ENCODE results near the gene CNRIP1.

DNA sequence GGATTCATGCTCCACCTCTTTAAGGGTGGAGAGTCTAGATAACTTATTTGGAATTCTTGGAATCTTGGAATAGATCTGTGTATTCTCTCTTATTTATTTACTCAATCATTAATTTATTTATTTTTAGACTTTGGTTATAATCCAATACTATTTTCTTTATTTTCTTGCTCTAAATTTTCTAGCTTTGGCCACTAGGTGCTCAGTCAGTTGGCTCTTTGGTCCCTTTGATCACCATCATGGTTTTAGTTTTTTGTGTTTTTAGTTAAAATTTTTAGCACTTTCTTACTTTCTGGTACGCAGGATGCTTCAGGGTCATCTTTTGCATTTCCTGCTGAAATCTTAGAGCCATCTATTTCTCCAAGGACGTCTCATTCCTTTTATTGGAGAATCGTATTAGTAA lies 40.1 kb upstream of the CNRIP1 start:
- TF ChIP-seq JUN (IDR thresholded peaks at IDR 0.05) (no peak), POLR2AphosphoS2 (conservative IDR thresholded peaks at IDR 0.05; ENCODE audit: low read length) (no peak), RFX5 (IDR thresholded peaks at IDR 0.05) (no peak), POLR2A (IDR thresholded peaks at IDR 0.05; ENCODE audit: low read length) (no peak), HOXB13 (CRISPR knock-in tag; IDR thresholded peaks at IDR 0.05; ENCODE audit: low read depth) (no peak), ESRRA (IDR thresholded peaks at IDR 0.05; ENCODE audit: borderline replicate concordance, low read length) (no peak), FOSL2 (IDR thresholded peaks at IDR 0.05) (no peak), FOSL2 (CRISPR knock-in tag; IDR thresholded peaks at IDR 0.05) (no peak), MAFK (IDR thresholded peaks at IDR 0.05; ENCODE audit: partially characterized antibody) (no peak), RAD21 (conservative IDR thresholded peaks at IDR 0.05 in 1 of 2, IDR thresholded peaks at IDR 0.05 in 1 of 2) (no peak)
- TF ChIP-seq, protein P1, sequence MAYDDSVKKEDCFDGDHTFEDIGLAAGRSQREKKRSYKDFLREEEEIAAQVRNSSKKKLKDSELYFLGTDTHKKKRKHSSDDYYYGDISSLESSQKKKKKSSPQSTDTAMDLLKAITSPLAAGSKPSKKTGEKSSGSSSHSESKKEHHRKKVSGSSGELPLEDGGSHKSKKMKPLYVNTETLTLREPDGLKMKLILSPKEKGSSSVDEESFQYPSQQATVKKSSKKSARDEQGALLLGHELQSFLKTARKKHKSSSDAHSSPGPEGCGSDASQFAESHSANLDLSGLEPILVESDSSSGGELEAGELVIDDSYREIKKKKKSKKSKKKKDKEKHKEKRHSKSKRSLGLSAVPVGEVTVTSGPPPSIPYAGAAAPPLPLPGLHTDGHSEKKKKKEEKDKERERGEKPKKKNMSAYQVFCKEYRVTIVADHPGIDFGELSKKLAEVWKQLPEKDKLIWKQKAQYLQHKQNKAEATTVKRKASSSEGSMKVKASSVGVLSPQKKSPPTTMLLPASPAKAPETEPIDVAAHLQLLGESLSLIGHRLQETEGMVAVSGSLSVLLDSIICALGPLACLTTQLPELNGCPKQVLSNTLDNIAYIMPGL (CRISPR knock-in tag; IDR thresholded peaks at IDR 0.05; ENCODE audit: borderline replicate concordance): no peak
- TF ChIP-seq, protein P2, sequence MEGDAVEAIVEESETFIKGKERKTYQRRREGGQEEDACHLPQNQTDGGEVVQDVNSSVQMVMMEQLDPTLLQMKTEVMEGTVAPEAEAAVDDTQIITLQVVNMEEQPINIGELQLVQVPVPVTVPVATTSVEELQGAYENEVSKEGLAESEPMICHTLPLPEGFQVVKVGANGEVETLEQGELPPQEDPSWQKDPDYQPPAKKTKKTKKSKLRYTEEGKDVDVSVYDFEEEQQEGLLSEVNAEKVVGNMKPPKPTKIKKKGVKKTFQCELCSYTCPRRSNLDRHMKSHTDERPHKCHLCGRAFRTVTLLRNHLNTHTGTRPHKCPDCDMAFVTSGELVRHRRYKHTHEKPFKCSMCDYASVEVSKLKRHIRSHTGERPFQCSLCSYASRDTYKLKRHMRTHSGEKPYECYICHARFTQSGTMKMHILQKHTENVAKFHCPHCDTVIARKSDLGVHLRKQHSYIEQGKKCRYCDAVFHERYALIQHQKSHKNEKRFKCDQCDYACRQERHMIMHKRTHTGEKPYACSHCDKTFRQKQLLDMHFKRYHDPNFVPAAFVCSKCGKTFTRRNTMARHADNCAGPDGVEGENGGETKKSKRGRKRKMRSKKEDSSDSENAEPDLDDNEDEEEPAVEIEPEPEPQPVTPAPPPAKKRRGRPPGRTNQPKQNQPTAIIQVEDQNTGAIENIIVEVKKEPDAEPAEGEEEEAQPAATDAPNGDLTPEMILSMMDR (IDR thresholded peaks at IDR 0.05): no peak

Data from A549 (cell line).